Sigmoid colon (tissue), 7 donors: ENCODE data around the gene HRK. TPM values are rescaled to one million over a fixed set of nuclear protein-coding genes. Genes with fewer than 3 reads are reported as not detected.

Experiments used
- DNase-seq: peaks from one replicate; pipeline ENCODE4 v3.0.0-alpha.2; 2019
- H3K27ac ChIP-seq, 4 donors: fragments of 200-600 bp; sonication (generic); one replicate each; pipeline ENCODE4 v1.5.1; 2016 to 2019; ENCODE audit warnings: mild to moderate bottlenecking in 1 of 4
- H3K27me3 ChIP-seq, 3 donors: fragments of 200-600 bp; sonication (generic); one replicate each; pipeline ENCODE4 v1.5.1; 2019; ENCODE audit warnings: mild to moderate bottlenecking in 1 of 3
- H3K36me3 ChIP-seq, 4 donors: fragments of 200-600 bp; sonication (generic); one replicate each; pipeline ENCODE4 v1.5.1; 2016 to 2019
- H3K4me1 ChIP-seq, 4 donors: fragments of 200-600 bp; sonication (generic); one replicate each; pipeline ENCODE4 v1.5.1; 2017 to 2019
- H3K4me3 ChIP-seq, 4 donors: fragments of 200-600 bp; sonication (generic); one replicate each; pipeline ENCODE4 v1.5.1; 2017 to 2019; ENCODE audit warnings: mild to moderate bottlenecking in 2 of 4, moderate library complexity in 1 of 4
- H3K9me3 ChIP-seq, 4 donors: fragments of 200-600 bp in 3 of 4; sonication (generic) in 3 of 4; one replicate each; pipeline versions ENCODE4 v1.5.1 to v1.6.1; 2013 to 2019
- CTCF ChIP-seq, 4 experiments: fragments of 450-650 bp in 3 of 4; fragments of 200-600 bp in 1 of 4; IDR thresholded peaks; one replicate each; pipeline ENCODE4 v1.5.1; 2016 to 2019; ENCODE audit warnings: antibody characterized with exemption in 4 of 4, mild to moderate bottlenecking in 3 of 4, moderate library complexity in 2 of 4
- EP300 ChIP-seq, 4 donors: sonication (generic); formaldehyde crosslinking; IDR thresholded peaks; one replicate each; pipeline ENCODE4 v1.6.1; 2017; ENCODE audit warnings: antibody characterized with exemption in 4 of 4
- POLR2A ChIP-seq, 2 donors: fragments of 450-650 bp; IDR thresholded peaks; one replicate each; pipeline ENCODE4 v1.6.1; 2016; ENCODE audit warnings: antibody characterized with exemption in 2 of 2, mild to moderate bottlenecking in 2 of 2, moderate library complexity in 2 of 2
- POLR2AphosphoS5 ChIP-seq, 4 donors: sonication (generic); formaldehyde crosslinking; IDR thresholded peaks; one replicate each; pipeline ENCODE4 v1.6.1; 2017; ENCODE audit warnings: antibody characterized with exemption in 4 of 4
- WGBS, 2 donors: extraction: QIAGEN DNeasy Blood & Tissue Kit; methylation state at CpG; one replicate each; pipeline ENCODE4 v1.1.7; 2013; 5-methylcytosine and 5-hydroxymethylcytosine counted together
- intact Hi-C: fragments of 100-400 bp; cut with DNase I; formaldehyde crosslinking; loops from one replicate; pipeline ENCODE4 v1.15.1; 2023
- polyA plus RNA-seq, 3 donors: library from polyadenylated mRNA; stranded (reverse); fragments of 200-250 nt; gene quantifications; one replicate each; pipeline ENCODE4 v1.2.3, GENCODE V29; 2013
- total RNA-seq, 4 donors: library from RNA; depleted of rRNA; stranded (reverse); fragments of >200 nt; gene quantifications; one replicate each; pipeline ENCODE4 v1.1.0, GENCODE V29; 2016
- donor health status: healthy with polysubstance abuse.
- donor health status: Bipolar disorder and iron deficiency.
- donor health status: healthy.

Gene HRK
- total and polyA plus RNA-seq, 7 donors = under 0.01 to 0.92 (median 0.19) TPM; not detected in 3

GRCh38 chr12:116919706-116920485 is 38.7 kb upstream of the HRK start:
- Histone ChIP-seq H3K4me1 (peaks cover 0 to 9% (median 6%) of the 10 kb centered on the region in 4 donors), H3K4me3 (no peak overlapping the region), H3K27me3 (no peaks in the 10 kb centered on the region), H3K27ac (no peak overlapping the region), H3K9me3 (no peaks in the 10 kb centered on the region), H3K36me3 (peaks cover 0 to 7% (median 0%) of the 10 kb centered on the region in 4 donors)
- WGBS, 2 donors = 49 to 75% methylated on average over 6 of the region's 6 CpGs
- no peak for DNase-seq
- intact Hi-C loops = loop anchor here (5.0 kb wide), 1 partner anchor 103 kb away; no protein-coding TSS in a partner anchor
- TF ChIP-seq EP300 (IDR thresholded peaks at IDR 0.05) (no peak), POLR2AphosphoS5 (IDR thresholded peaks at IDR 0.05) (no peak)

- Histone ChIP-seq H3K9me3 (no peaks in the 10 kb centered on the region), H3K4me3 (no peak overlapping the region), H3K27me3 (no peaks in the 10 kb centered on the region), H3K27ac (no peak overlapping the region), H3K4me1 (peaks cover 0 to 9% (median 6%) of the 10 kb centered on the region in 4 donors), H3K36me3 (peaks cover 0 to 7% (median 0%) of the 10 kb centered on the region in 4 donors)
- TF ChIP-seq POLR2A (IDR thresholded peaks at IDR 0.05) (no peak), EP300 (IDR thresholded peaks at IDR 0.05) (no peak), CTCF (IDR thresholded peaks at IDR 0.05) (no peak), POLR2AphosphoS5 (IDR thresholded peaks at IDR 0.05) (no peak)
- DNase-seq = no peak
- intact Hi-C loops = loop anchor here (5.0 kb wide), 1 partner anchor 102 kb away; no protein-coding TSS in a partner anchor
- WGBS, 2 donors = 15 to 35% methylated on average over 4 of the region's 4 CpGs
Observed at GRCh38 chr12:116919247-116919661, 38.0 kb upstream of the HRK start.

DNA sequence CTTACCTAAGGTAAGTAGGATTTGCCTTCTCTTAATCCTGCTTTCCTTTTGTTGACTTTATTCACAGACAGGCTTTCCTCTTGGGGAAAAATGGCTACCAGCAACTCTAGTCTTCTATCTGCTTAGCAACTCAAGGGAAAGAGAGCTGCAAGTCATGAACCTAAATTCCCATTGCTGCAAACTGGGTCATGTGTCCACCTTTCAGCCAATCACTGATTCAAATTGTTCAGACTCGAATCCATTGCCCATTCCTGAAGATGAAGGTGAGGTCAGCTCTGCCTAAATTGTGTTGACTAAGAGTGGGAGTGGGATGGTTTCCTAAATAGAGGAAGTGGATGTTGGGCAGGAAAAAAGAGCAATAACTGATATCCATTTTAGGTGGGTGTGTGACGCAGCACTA is 37.2 kb upstream of the HRK start:
- 88 to 94% methylated on average over 2 of the region's 2 CpGs for WGBS, 2 donors
- Histone ChIP-seq H3K36me3 (peaks cover 0 to 7% (median 0%) of the 10 kb centered on the region in 4 donors), H3K4me1 (peaks cover 0 to 9% (median 6%) of the 10 kb centered on the region in 4 donors), H3K9me3 (no peaks in the 10 kb centered on the region), H3K27me3 (no peaks in the 10 kb centered on the region), H3K27ac (no peak overlapping the region), H3K4me3 (no peak overlapping the region)
- DNase-seq = no peak
- intact Hi-C loops = loop anchor here (5.0 kb wide), 1 partner anchor 101 kb away; no protein-coding TSS in a partner anchor
- TF ChIP-seq EP300 (IDR thresholded peaks at IDR 0.05) (no peak), CTCF (IDR thresholded peaks at IDR 0.05) (no peak), POLR2AphosphoS5 (IDR thresholded peaks at IDR 0.05) (no peak), POLR2A (IDR thresholded peaks at IDR 0.05) (no peak)

DNA sequence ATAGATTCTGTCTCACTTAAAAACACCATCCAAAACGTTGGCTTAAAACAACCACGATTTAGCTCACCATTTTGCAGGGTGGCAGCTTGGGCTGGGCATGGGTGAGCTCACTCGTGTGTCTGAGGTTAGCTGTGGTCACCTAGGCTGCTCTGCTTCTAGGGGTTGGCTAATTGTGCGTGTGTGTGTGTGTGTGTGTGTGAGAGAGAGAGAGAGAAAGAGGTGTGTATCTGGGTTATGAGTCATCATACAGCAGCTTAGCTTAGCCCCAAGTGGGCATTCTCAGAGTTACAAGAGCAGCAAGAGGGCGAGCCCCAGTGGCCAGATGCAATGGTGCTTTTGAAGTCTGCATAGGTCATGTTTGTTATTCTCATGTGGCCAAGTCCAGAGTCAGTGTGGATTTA is 35.5 kb upstream of the HRK start:
- no peak for TF ChIP-seq POLR2A (IDR thresholded peaks at IDR 0.05)
- no peak for TF ChIP-seq EP300 (IDR thresholded peaks at IDR 0.05)
- TF ChIP-seq CTCF (IDR thresholded peaks at IDR 0.05) = no peak
- no peak for TF ChIP-seq POLR2AphosphoS5 (IDR thresholded peaks at IDR 0.05)
- Histone ChIP-seq H3K4me3 (no peak overlapping the region), H3K27me3 (no peaks in the 10 kb centered on the region), H3K36me3 (peaks cover 0 to 7% (median 0%) of the 10 kb centered on the region in 4 donors), H3K9me3 (no peaks in the 10 kb centered on the region), H3K4me1 (peaks cover 0 to 15% (median 9%) of the 10 kb centered on the region in 4 donors), H3K27ac (no peak overlapping the region)
- intact Hi-C loops = loop anchor here (5.0 kb wide), 1 partner anchor 99 kb away; no protein-coding TSS in a partner anchor
- 60 to 64% methylated on average over 5 of the region's 5 CpGs for WGBS, 2 donors
- DNase-seq = no peak

- TF ChIP-seq POLR2AphosphoS5 (IDR thresholded peaks at IDR 0.05) (no peak), POLR2A (IDR thresholded peaks at IDR 0.05) (no peak), CTCF (IDR thresholded peaks at IDR 0.05) (no peak), EP300 (IDR thresholded peaks at IDR 0.05) (no peak)
- Histone ChIP-seq H3K4me1 (peaks cover 0 to 20% (median 11%) of the 10 kb centered on the region in 4 donors), H3K36me3 (peaks cover 0 to 7% (median 0%) of the 10 kb centered on the region in 4 donors), H3K9me3 (no peaks in the 10 kb centered on the region), H3K27me3 (no peaks in the 10 kb centered on the region), H3K4me3 (no peak overlapping the region), H3K27ac (no peak overlapping the region)
- no peak for DNase-seq
- intact Hi-C loops = loop anchor here (5.0 kb wide), 1 partner anchor 99 kb away; no protein-coding TSS in a partner anchor
Observed at GRCh38 chr12:116916122-116916521, 34.9 kb upstream of the HRK start.
